ENCODE data around the gene HMGXB4. TPM values are rescaled to one million over a fixed set of nuclear protein-coding genes. Genes with fewer than 3 reads are reported as not detected.
A peak's percentile ranks its signal among the peaks of the same experiment; 100 is the strongest.

Gene HMGXB4, protein sequence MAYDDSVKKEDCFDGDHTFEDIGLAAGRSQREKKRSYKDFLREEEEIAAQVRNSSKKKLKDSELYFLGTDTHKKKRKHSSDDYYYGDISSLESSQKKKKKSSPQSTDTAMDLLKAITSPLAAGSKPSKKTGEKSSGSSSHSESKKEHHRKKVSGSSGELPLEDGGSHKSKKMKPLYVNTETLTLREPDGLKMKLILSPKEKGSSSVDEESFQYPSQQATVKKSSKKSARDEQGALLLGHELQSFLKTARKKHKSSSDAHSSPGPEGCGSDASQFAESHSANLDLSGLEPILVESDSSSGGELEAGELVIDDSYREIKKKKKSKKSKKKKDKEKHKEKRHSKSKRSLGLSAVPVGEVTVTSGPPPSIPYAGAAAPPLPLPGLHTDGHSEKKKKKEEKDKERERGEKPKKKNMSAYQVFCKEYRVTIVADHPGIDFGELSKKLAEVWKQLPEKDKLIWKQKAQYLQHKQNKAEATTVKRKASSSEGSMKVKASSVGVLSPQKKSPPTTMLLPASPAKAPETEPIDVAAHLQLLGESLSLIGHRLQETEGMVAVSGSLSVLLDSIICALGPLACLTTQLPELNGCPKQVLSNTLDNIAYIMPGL
- total RNA-seq (10 to 100 TPM; 14.8 to 20.9 (median 16.9) TPM), polyA plus RNA-seq (10 to 100 TPM in 2 of 3 donors, 1 to 10 TPM in 1; 9.7 to 11.8 (median 10.8) TPM)

DNA sequence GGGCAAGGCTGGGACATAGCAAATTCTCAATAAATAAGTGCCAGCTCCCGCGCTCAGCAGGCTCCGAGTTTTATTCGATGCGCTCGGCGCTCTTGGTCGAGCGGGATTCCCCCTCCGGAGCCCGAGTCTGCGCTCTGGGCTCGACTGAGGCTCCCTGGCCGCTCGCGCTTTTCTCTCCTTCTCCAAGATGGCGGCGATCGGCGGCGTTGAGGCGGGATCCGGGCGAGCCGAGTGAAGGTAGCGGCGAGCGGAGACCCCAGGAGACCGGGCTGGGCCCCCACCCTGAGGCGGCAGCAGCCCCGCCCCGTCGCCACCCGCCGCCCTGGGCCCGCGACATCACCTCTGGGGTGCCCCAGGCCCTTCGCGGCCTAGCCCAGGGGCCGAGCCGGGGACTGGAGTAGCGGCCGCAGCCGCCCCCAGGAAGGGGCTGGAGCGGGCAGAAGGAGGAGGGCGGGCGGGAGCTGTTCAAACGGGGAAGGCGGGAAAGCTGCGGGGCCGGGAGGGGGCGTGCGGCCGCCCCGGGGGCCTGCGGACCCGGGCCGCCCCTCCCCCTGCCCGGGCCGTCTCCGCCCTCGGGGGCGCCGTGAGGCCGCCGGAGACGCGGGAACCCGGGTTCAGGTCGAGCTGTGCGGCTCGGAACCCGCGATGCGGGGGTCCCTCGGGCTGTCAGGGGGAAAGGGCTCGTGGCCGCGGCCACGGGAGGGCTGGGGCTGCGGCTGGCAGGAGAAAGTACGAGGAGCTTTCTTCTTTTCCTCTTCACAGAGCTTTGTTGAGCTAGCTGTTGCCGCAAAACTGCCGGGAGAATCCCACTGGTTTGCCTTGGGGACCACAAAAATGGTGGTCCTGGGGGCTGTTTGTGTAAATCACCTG is at the start of gene HMGXB4:
HMGXB4 (plus strand) TSS at position 173 of the 870 bp plus-strand sequence. CDS start 4,898 bp downstream, outside the sequence.
- Histone ChIP-seq H3K4me3 (peak within 1 kb of the TSS; percentile 57 to 95 (median 76)), H3K27ac (peak within 1 kb of the TSS; percentile 88 to 97 (median 96)), H3K4me1 (peaks cover 0 to 21% (median 13%) of the 10 kb centered on the region in 4 donors), H3K27me3 (no peaks in the 10 kb centered on the region), H3K9me3 (no peaks in the 10 kb centered on the region), H3K36me3 (peaks cover 0 to 5% (median 2%) of the 10 kb centered on the region in 4 donors)
- peak in 2 of 4 donors; percentile 17 to 43 for TF ChIP-seq POLR2AphosphoS5 (IDR thresholded peaks at IDR 0.05)
- TF ChIP-seq, protein P1, sequence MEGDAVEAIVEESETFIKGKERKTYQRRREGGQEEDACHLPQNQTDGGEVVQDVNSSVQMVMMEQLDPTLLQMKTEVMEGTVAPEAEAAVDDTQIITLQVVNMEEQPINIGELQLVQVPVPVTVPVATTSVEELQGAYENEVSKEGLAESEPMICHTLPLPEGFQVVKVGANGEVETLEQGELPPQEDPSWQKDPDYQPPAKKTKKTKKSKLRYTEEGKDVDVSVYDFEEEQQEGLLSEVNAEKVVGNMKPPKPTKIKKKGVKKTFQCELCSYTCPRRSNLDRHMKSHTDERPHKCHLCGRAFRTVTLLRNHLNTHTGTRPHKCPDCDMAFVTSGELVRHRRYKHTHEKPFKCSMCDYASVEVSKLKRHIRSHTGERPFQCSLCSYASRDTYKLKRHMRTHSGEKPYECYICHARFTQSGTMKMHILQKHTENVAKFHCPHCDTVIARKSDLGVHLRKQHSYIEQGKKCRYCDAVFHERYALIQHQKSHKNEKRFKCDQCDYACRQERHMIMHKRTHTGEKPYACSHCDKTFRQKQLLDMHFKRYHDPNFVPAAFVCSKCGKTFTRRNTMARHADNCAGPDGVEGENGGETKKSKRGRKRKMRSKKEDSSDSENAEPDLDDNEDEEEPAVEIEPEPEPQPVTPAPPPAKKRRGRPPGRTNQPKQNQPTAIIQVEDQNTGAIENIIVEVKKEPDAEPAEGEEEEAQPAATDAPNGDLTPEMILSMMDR (IDR thresholded peaks at IDR 0.05), result no peak
- no peak for TF ChIP-seq EP300 (IDR thresholded peaks at IDR 0.05)
- no peak for TF ChIP-seq POLR2A (IDR thresholded peaks at IDR 0.05)
- intact Hi-C loops (cut with DNase I), result loop anchor here (5.0 kb wide), 1 partner anchor 40 kb away; the partner anchor contains the start of gene TOM1
- WGBS, 2 donors, result 0% methylated on average over 84 of the region's 84 CpGs
- DNase-seq, result peak; percentile 92

DNA sequence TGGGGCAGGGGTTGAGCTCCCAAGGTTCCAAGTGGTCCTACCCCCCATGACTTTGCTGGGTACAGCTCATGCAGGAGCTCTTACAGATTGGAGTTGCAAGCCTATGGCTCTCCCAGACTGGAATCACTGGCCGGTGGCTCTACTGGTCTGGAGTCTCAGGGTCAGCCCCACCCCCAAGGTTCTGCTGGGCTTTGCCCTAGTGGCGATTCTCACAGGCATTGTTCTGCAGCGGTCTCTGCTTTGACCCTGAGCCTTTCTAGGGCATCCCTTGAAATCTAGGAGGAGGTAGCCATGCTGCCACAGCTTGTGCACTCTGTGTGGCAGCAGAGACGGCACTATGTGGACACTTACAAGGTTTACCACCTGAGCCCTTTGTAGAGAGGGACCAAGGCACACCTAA is 49.3 kb upstream of the HMGXB4 start:
- 69 to 79% methylated on average over 4 of the region's 4 CpGs for WGBS, 2 donors

DNA sequence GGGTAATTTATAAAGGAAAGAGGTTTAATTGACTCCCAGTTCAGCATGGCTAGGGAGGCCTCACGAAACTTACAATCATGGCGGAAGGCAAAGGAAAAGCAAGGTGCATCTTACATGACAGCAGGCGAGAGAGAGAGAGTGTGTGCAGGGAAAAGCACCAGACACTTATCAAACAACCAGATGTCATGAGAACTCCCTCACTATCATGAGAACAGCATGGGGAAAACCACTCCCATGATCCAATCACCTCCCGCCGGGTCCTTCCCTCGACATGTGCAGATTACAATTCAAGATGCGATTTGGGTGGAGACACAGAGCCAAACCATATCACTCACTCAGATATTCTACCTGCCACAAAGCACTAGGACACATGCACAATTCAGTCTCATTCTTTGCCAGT is 48.1 kb upstream of the HMGXB4 start:
- Histone ChIP-seq H3K27ac (no peak overlapping the region), H3K9me3 (no peaks in the 10 kb centered on the region), H3K4me3 (no peak overlapping the region), H3K36me3 (no peaks in the 10 kb centered on the region), H3K4me1 (peaks cover 0 to 15% (median 14%) of the 10 kb centered on the region in 4 donors), H3K27me3 (no peaks in the 10 kb centered on the region)
- no peak for DNase-seq
- intact Hi-C loops (cut with DNase I), result no loop called here
- 94 to 95% methylated on average over 7 of the region's 7 CpGs for WGBS, 2 donors
- TF ChIP-seq EP300 (IDR thresholded peaks at IDR 0.05) (no peak), POLR2AphosphoS5 (IDR thresholded peaks at IDR 0.05) (no peak), POLR2A (IDR thresholded peaks at IDR 0.05) (no peak)
- TF ChIP-seq, protein P1 (IDR thresholded peaks at IDR 0.05), result no peak

More for the DNA sequence above, 49.3 kb upstream of the HMGXB4 start:
- DNase-seq, result no peak
- Histone ChIP-seq H3K9me3 (no peaks in the 10 kb centered on the region), H3K27me3 (no peaks in the 10 kb centered on the region), H3K4me1 (peaks cover 0 to 15% (median 14%) of the 10 kb centered on the region in 4 donors), H3K4me3 (no peak overlapping the region), H3K27ac (no peak overlapping the region), H3K36me3 (no peaks in the 10 kb centered on the region)
- intact Hi-C loops (cut with DNase I), result no loop called here
- TF ChIP-seq, protein P1 (IDR thresholded peaks at IDR 0.05), result no peak
- TF ChIP-seq EP300 (IDR thresholded peaks at IDR 0.05) (no peak), POLR2AphosphoS5 (IDR thresholded peaks at IDR 0.05) (no peak), POLR2A (IDR thresholded peaks at IDR 0.05) (no peak)

DNA sequence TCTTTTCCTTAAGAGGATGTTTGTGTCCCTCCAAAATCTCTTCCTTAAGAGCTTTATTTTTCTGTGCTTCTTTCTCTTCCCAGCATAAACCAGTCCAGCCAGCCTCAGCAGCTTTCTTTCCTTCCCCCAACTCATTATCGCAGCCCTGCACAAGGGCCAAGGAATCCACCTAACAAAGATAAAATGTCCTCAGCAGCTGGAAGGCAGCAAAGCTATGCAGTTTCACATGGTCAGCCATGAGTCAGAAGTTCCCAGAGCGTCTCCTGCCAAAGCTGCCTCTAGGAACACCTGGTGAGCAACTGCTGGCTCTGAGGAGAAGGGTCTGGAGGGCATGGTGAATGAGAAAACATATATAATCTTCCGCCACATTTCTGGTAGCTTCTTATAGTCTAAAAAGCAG is 45.3 kb upstream of the HMGXB4 start:
- H3K4me1 ChIP-seq, result no peaks in the 10 kb centered on the region
- no peak for DNase-seq
- no peaks in the 10 kb centered on the region for H3K27me3 ChIP-seq
- intact Hi-C loops (cut with DNase I), result no loop called here
- H3K9me3 ChIP-seq, result no peaks in the 10 kb centered on the region
- H3K27ac ChIP-seq, result no peak overlapping the region
- no peak overlapping the region for H3K4me3 ChIP-seq
- no peaks in the 10 kb centered on the region for H3K36me3 ChIP-seq
- TF ChIP-seq EP300 (IDR thresholded peaks at IDR 0.05) (no peak), POLR2AphosphoS5 (IDR thresholded peaks at IDR 0.05) (no peak), POLR2A (IDR thresholded peaks at IDR 0.05) (no peak)
- TF ChIP-seq, protein P1 (IDR thresholded peaks at IDR 0.05), result no peak
- WGBS, 2 donors, result 74 to 75% methylated on average over 3 of the region's 3 CpGs
